PC-9 (cell line): ENCODE data around the gene BCAP29. TPM values are rescaled to one million over a fixed set of nuclear protein-coding genes. Genes with fewer than 3 reads are reported as not detected.

Source experiments
- Bru-seq: library from RNA; stranded (reverse); fragments of 400-500 nt; gene quantifications from one replicate; lab custom pipeline; 2021; lab: Mats Ljungman, UMichigan
- BruChase-seq, 2 experiments: library from RNA; stranded (reverse); fragments of 400-500 nt; gene quantifications; one replicate each; lab custom pipeline; 2021; lab: Mats Ljungman, UMichigan
- BruUV-seq: library from RNA; stranded (reverse); fragments of 400-500 nt; replicated peaks from 2 replicates; lab custom pipeline; 2021; lab: Mats Ljungman, UMichigan
- CTCF ChIA-PET: fragments of 300-600 bp; sonication (Branson Sonifier 250); formaldehyde crosslinking; loops from one replicate; lab custom pipeline; 2022; ENCODE audit warnings: antibody characterized with exemption; lab: Charles Lee
- POLR2A ChIA-PET: fragments of 300-600 bp; sonication (Branson Sonifier 250); formaldehyde crosslinking; loops from one replicate; lab custom pipeline; 2022; ENCODE audit warnings: antibody characterized with exemption; ENCODE audit not compliant: unreplicated experiment; lab: Charles Lee
- DNase-seq, 2 experiments: peaks; one replicate each; pipeline versions ENCODE4 v3.0.0 to v3.0.0-alpha.2; 2015 to 2022; ENCODE audit warnings: mixed read lengths in 1 of 2
- H2AFZ ChIP-seq: fragments of 200-600 bp; sonication (generic); 2 replicates; pipeline ENCODE4 v1.8.1; 2017; ENCODE audit warnings: antibody characterized with exemption
- H3F3A ChIP-seq: fragments of 200-600 bp; sonication (generic); 2 replicates; pipeline ENCODE4 v1.8.1; 2017; ENCODE audit warnings: antibody characterized with exemption, mild to moderate bottlenecking, low read depth; ENCODE audit not compliant: insufficient read depth
- H3K27ac ChIP-seq: fragments of 200-600 bp; sonication (generic); 2 replicates; pipeline ENCODE4 v1.6.1; 2016; ENCODE audit warnings: mixed run types
- H3K27me3 ChIP-seq: fragments of 200-600 bp; sonication (generic); 2 replicates; pipeline ENCODE4 v1.6.1; 2016; ENCODE audit warnings: low read depth, mixed run types; ENCODE audit not compliant: insufficient read depth
- H3K36me3 ChIP-seq: fragments of 200-600 bp; sonication (generic); 2 replicates; pipeline ENCODE4 v1.6.1; 2016; ENCODE audit warnings: low read depth, mixed run types
- H3K4me1 ChIP-seq: fragments of 200-600 bp; sonication (generic); replicated peaks from 2 replicates; pipeline ENCODE4 v1.6.1; 2016; ENCODE audit warnings: mixed run types; ENCODE audit not compliant: insufficient read depth
- H3K4me2 ChIP-seq: fragments of 200-600 bp; sonication (generic); 2 replicates; pipeline ENCODE4 v1.6.1; 2017; ENCODE audit warnings: mixed run types
- H3K4me3 ChIP-seq: fragments of 200-600 bp; sonication (generic); 2 replicates; pipeline ENCODE4 v1.6.1; 2016; ENCODE audit warnings: mixed run types
- H3K79me2 ChIP-seq: fragments of 200-600 bp; sonication (generic); 2 replicates; pipeline ENCODE4 v1.6.1; 2017; ENCODE audit warnings: low read depth, mixed run types
- H3K9me2 ChIP-seq: fragments of 200-600 bp; sonication (generic); 2 replicates; pipeline ENCODE4 v1.8.1; 2017; ENCODE audit warnings: mild to moderate bottlenecking; ENCODE audit not compliant: insufficient read depth
- H3K9me3 ChIP-seq: fragments of 200-600 bp; sonication (generic); 2 replicates; pipeline ENCODE4 v1.8.1; 2016; ENCODE audit warnings: low read depth; ENCODE audit not compliant: insufficient read depth
- H4K20me1 ChIP-seq: fragments of 200-600 bp; sonication (generic); 2 replicates; pipeline ENCODE4 v1.8.1; 2017; ENCODE audit not compliant: insufficient read depth
- EZH2 ChIP-seq: fragments of 200-600 bp; sonication (generic); IDR thresholded peaks from 2 replicates; pipeline ENCODE4 v1.8.0; 2017; ENCODE audit warnings: antibody characterized with exemption, low read depth
- intact Hi-C: fragments of 100-400 bp; cut with micrococcal nuclease; formaldehyde crosslinking; loops from one replicate; pipeline ENCODE4 v1.10.0; 2022; ENCODE audit not compliant: unreplicated experiment
- long read RNA-seq: library from polyadenylated mRNA; stranded (forward); transcript quantifications from one replicate; pipeline ENCODE4 v2.0.0, GENCODE V29; 2022
- total RNA-seq: library from RNA; stranded (reverse); gene quantifications from 2 replicates; pipeline ENCODE4 v1.2.3, GENCODE V29; 2021
- TF ChIP-seq, protein P1 (sequence below): fragments of 200-600 bp; sonication (generic); conservative IDR thresholded peaks from 2 replicates; pipeline ENCODE4 v1.6.1; 2017; ENCODE audit warnings: mixed run types, antibody characterized with exemption, mild to moderate bottlenecking, moderate library complexity

Gene BCAP29, protein sequence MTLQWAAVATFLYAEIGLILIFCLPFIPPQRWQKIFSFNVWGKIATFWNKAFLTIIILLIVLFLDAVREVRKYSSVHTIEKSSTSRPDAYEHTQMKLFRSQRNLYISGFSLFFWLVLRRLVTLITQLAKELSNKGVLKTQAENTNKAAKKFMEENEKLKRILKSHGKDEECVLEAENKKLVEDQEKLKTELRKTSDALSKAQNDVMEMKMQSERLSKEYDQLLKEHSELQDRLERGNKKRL
- total RNA-seq, result 45.5 and 58.3 TPM in 2 replicates
- percentile 86 among the genes with signal in this experiment for Bru-seq, nascent RNA
- BruChase-seq, experiment 1, labeled RNA remaining after a 2-hour chase, result percentile 88 among the genes with signal in this experiment
- percentile 89 among the genes with signal in this experiment for BruChase-seq, experiment 2, labeled RNA remaining after a 6-hour chase
- long read RNA-seq, full-length matches to known transcripts, result 26 of 54 reads
- long read RNA-seq, partial matches to known transcripts, result 7 of 54 reads
- long read RNA-seq, other reads (novel, unspliced or antisense), result 21 of 54 reads

- Histone ChIP-seq H2AFZ (peak within 1 kb of the TSS; percentile 95), H3K9me3 (no peaks in the 10 kb centered on the region), H4K20me1 (no peaks in the 10 kb centered on the region), H3K9me2 (no peaks in the 10 kb centered on the region), H3K4me3 (peak within 1 kb of the TSS; percentile 89), H3K36me3 (peaks cover 13% of the 10 kb centered on the region), H3K4me2 (peak within 1 kb of the TSS; percentile 96), H3K27ac (peak within 1 kb of the TSS; percentile 69), H3K4me1 (peaks cover 25% of the 10 kb centered on the region), H3K27me3 (no peaks in the 10 kb centered on the region), H3F3A (peaks cover 12% of the 10 kb centered on the region), H3K79me2 (peaks cover 20% of the 10 kb centered on the region)
- TF ChIP-seq, protein P1, sequence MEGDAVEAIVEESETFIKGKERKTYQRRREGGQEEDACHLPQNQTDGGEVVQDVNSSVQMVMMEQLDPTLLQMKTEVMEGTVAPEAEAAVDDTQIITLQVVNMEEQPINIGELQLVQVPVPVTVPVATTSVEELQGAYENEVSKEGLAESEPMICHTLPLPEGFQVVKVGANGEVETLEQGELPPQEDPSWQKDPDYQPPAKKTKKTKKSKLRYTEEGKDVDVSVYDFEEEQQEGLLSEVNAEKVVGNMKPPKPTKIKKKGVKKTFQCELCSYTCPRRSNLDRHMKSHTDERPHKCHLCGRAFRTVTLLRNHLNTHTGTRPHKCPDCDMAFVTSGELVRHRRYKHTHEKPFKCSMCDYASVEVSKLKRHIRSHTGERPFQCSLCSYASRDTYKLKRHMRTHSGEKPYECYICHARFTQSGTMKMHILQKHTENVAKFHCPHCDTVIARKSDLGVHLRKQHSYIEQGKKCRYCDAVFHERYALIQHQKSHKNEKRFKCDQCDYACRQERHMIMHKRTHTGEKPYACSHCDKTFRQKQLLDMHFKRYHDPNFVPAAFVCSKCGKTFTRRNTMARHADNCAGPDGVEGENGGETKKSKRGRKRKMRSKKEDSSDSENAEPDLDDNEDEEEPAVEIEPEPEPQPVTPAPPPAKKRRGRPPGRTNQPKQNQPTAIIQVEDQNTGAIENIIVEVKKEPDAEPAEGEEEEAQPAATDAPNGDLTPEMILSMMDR, result 0 out of 2 replicates have a peak, but pooled peaks have one; percentile 28
- no peak for TF ChIP-seq EZH2
- BruUV-seq, result TSS peak; percentile 85
- peak; percentile 62 to 81 for DNase-seq
- POLR2A ChIA-PET, result interaction anchor here (0.6 to 0.7 kb wide), 5 partner anchors 11 to 65 kb away, joined by 3 to 11 read pairs (median 3); no protein-coding TSS in a partner anchor
- intact Hi-C loops, result loop anchor here (1.0 to 5.0 kb wide), 6 partner anchors 15 to 163 kb away; partner anchors contain the start of gene SLC26A4
- CTCF ChIA-PET, result no interaction called here
These were observed at the start of gene BCAP29 for GRCh38 chr7:107579885-107580715. TSS of gene BCAP29 (plus strand) at chr7:107580246. CDS start at chr7:107580773, 527 bp downstream.

- ChIA-PET POLR2A (interaction anchor here (0.5 kb wide), 1 partner anchor 1460 kb away, joined by 5 read pairs; no protein-coding TSS in a partner anchor), CTCF (interaction anchor here (0.7 kb wide), 1 partner anchor 59 kb away, joined by 6 read pairs; no protein-coding TSS in a partner anchor)
- Histone ChIP-seq H3K79me2 (no peaks in the 10 kb centered on the region; the same call in none of the 2 replicates), H3K4me1 (peaks cover 12% of the 10 kb centered on the region), H2AFZ (no peak overlapping the region), H3K36me3 (0 out of 2 replicates have a peak, but pooled peaks cover 3% of the 10 kb centered on the region), H3K4me3 (no peak overlapping the region), H4K20me1 (no peaks in the 10 kb centered on the region), H3K4me2 (no peak overlapping the region), H3K9me3 (no peaks in the 10 kb centered on the region), H3K27ac (no peak overlapping the region), H3F3A (0 out of 2 replicates have a peak, but pooled peaks cover 4% of the 10 kb centered on the region), H3K9me2 (no peaks in the 10 kb centered on the region), H3K27me3 (no peaks in the 10 kb centered on the region)
- intact Hi-C loops, result no loop called here
- no TSS peak for BruUV-seq
- no peak for TF ChIP-seq EZH2
- TF ChIP-seq, protein P1, result no peak
- no peak for DNase-seq
These were observed 49.3 kb upstream of the BCAP29 start for GRCh38 chr7:107530751-107531150.
